ENCODE measurements around the gene RDX.

Gene RDX

GRCh38 chr11:110182886-110183285 lies 113.5 kb downstream of the RDX start:
- ATAC-seq = peak; percentile 49
- DNase-seq = no peak
- Mint-ChIP-seq H3K4me3 (no peak overlapping the region), H3K27ac (no peak overlapping the region), H3K27me3 (no peaks in the 10 kb centered on the region), H3K4me1 (no peaks in the 10 kb centered on the region), H3K9me3 (no peaks in the 10 kb centered on the region)

GRCh38 chr11:110179064-110179463 lies 117.3 kb downstream of the RDX start:
- Mint-ChIP-seq H3K9me3 (no peaks in the 10 kb centered on the region), H3K4me3 (no peak overlapping the region), H3K4me1 (peaks cover 4% of the 10 kb centered on the region), H3K27ac (no peak overlapping the region), H3K27me3 (no peaks in the 10 kb centered on the region)
- no peak for ATAC-seq
- no peak for DNase-seq

GRCh38 chr11:110177086-110177456 lies 119.3 kb downstream of the RDX start:
- Mint-ChIP-seq H3K9me3 (no peaks in the 10 kb centered on the region), H3K27ac (no peak overlapping the region), H3K4me3 (no peak overlapping the region), H3K27me3 (peaks cover 8% of the 10 kb centered on the region), H3K4me1 (peaks cover 8% of the 10 kb centered on the region)
- DNase-seq (no peak), ATAC-seq (no peak)

GRCh38 chr11:110176366-110177085 lies 119.9 kb downstream of the RDX start:
- Mint-ChIP-seq H3K27me3 (peaks cover 8% of the 10 kb centered on the region), H3K4me1 (peaks cover 8% of the 10 kb centered on the region), H3K9me3 (no peaks in the 10 kb centered on the region), H3K27ac (no peak overlapping the region), H3K4me3 (no peak overlapping the region)
- ATAC-seq (peak; percentile 14), DNase-seq (no peak)

GRCh38 chr11:110174645-110175310 lies 121.6 kb downstream of the RDX start:
- Mint-ChIP-seq H3K4me1 (peaks cover 8% of the 10 kb centered on the region), H3K4me3 (no peak overlapping the region), H3K27ac (no peak overlapping the region), H3K9me3 (no peaks in the 10 kb centered on the region), H3K27me3 (peaks cover 8% of the 10 kb centered on the region)
- DNase-seq (no peak), ATAC-seq (no peak)

- DNase-seq = peak; percentile 47 to 53
- peak; percentile 71 for ATAC-seq
Measured at GRCh38 chr11:110173811-110174644, 122.4 kb downstream of the RDX start.

GRCh38 chr11:110172468-110173065 lies 123.8 kb downstream of the RDX start:
- DNase-seq (no peak), ATAC-seq (no peak)
- H3K4me3 Mint-ChIP-seq = no peak overlapping the region
- H3K27me3 Mint-ChIP-seq = peaks cover 8% of the 10 kb centered on the region
- no peaks in the 10 kb centered on the region for H3K9me3 Mint-ChIP-seq
- peaks cover 8% of the 10 kb centered on the region for H3K4me1 Mint-ChIP-seq
- H3K27ac Mint-ChIP-seq = no peak overlapping the region

More at GRCh38 chr11:110173811-110174644, 122.4 kb downstream of the RDX start:
- Mint-ChIP-seq H3K4me1 (peaks cover 8% of the 10 kb centered on the region), H3K27ac (no peak overlapping the region), H3K4me3 (peak overlapping the region; percentile 52 to 65), H3K27me3 (peaks cover 8% of the 10 kb centered on the region), H3K9me3 (no peaks in the 10 kb centered on the region)

- H3K9me3 Mint-ChIP-seq = no peaks in the 10 kb centered on the region
- ATAC-seq = no peak
- no peak for DNase-seq
- peaks cover 15% of the 10 kb centered on the region for H3K27me3 Mint-ChIP-seq
- no peak overlapping the region for H3K27ac Mint-ChIP-seq
- H3K4me3 Mint-ChIP-seq = no peak overlapping the region
- peaks cover 8% of the 10 kb centered on the region for H3K4me1 Mint-ChIP-seq
Measured at GRCh38 chr11:110169738-110170137, 126.7 kb downstream of the RDX start.

GRCh38 chr11:110168033-110168803 lies 128.2 kb downstream of the RDX start:
- H3K27me3 Mint-ChIP-seq = peaks cover 13% of the 10 kb centered on the region
- ATAC-seq = no peak

GRCh38 chr11:110165039-110165925 lies 131.1 kb downstream of the RDX start:
- H3K27ac Mint-ChIP-seq = no peak overlapping the region
- H3K9me3 Mint-ChIP-seq = no peaks in the 10 kb centered on the region
- DNase-seq (no peak), ATAC-seq (peak; percentile 42)
- peaks cover 7% of the 10 kb centered on the region for H3K27me3 Mint-ChIP-seq
- H3K4me3 Mint-ChIP-seq = no peak overlapping the region
- H3K4me1 Mint-ChIP-seq = no peaks in the 10 kb centered on the region

More at GRCh38 chr11:110168033-110168803, 128.2 kb downstream of the RDX start:
- H3K4me3 Mint-ChIP-seq = no peak overlapping the region
- no peaks in the 10 kb centered on the region for H3K4me1 Mint-ChIP-seq
- no peaks in the 10 kb centered on the region for H3K9me3 Mint-ChIP-seq
- DNase-seq = no peak
- H3K27ac Mint-ChIP-seq = no peak overlapping the region

- Mint-ChIP-seq H3K4me3 (no peak overlapping the region), H3K27me3 (peaks cover 7% of the 10 kb centered on the region), H3K27ac (no peak overlapping the region), H3K9me3 (no peaks in the 10 kb centered on the region), H3K4me1 (no peaks in the 10 kb centered on the region)
- ATAC-seq (no peak), DNase-seq (no peak)
Measured at GRCh38 chr11:110162216-110162615, 134.2 kb downstream of the RDX start.

- ATAC-seq (no peak), DNase-seq (no peak)
- H3K27ac Mint-ChIP-seq = no peak overlapping the region
- no peak overlapping the region for H3K4me3 Mint-ChIP-seq
- H3K27me3 Mint-ChIP-seq = peaks cover 7% of the 10 kb centered on the region
- no peaks in the 10 kb centered on the region for H3K4me1 Mint-ChIP-seq
- no peaks in the 10 kb centered on the region for H3K9me3 Mint-ChIP-seq
Measured at GRCh38 chr11:110161061-110161460, 135.4 kb downstream of the RDX start.

GRCh38 chr11:110160437-110160836 lies 136.0 kb downstream of the RDX start:
- Mint-ChIP-seq H3K4me1 (no peaks in the 10 kb centered on the region), H3K9me3 (no peaks in the 10 kb centered on the region), H3K27ac (no peak overlapping the region), H3K4me3 (no peak overlapping the region), H3K27me3 (peaks cover 5% of the 10 kb centered on the region)
- no peak for DNase-seq
- ATAC-seq = no peak

- no peak overlapping the region for H3K4me3 Mint-ChIP-seq
- H3K27ac Mint-ChIP-seq = no peak overlapping the region
- ATAC-seq (no peak), DNase-seq (no peak)
- no peaks in the 10 kb centered on the region for H3K9me3 Mint-ChIP-seq
- H3K4me1 Mint-ChIP-seq = no peaks in the 10 kb centered on the region
- H3K27me3 Mint-ChIP-seq = peaks cover 1% of the 10 kb centered on the region
Measured at GRCh38 chr11:110160016-110160415, 136.4 kb downstream of the RDX start.
